SK-N-SH treated with all-trans-retinoic acid at 6 μM for 48 hours (cell line): Measurements from ENCODE around the gene SYNE2.

Source experiments
- ATAC-seq: fragments of 200-7000 bp; cut with Tn5 transposase; 3 replicates; pipeline ENCODE4 v1.9.1; 2020; ENCODE audit warnings: mild to moderate bottlenecking, moderate library complexity
- ARNTL ChIP-seq: fragments of 450-650 bp; formaldehyde crosslinking; IDR thresholded peaks from 2 replicates; pipeline ENCODE4 v1.5.0; 2020; ENCODE audit warnings: low read depth, mild to moderate bottlenecking, moderate library complexity, borderline replicate concordance
- BACH2 ChIP-seq: fragments of 250-450 bp; sonication (Bioruptor Pico); IDR thresholded peaks from 2 replicates; pipeline ENCODE4 v1.9.0; 2021; ENCODE audit warnings: mild to moderate bottlenecking, borderline replicate concordance
- CREB5 ChIP-seq: fragments of 250-450 bp; sonication (Bioruptor Pico); IDR thresholded peaks from 2 replicates; pipeline ENCODE4 v1.5.1; 2020; ENCODE audit warnings: low read depth, mild to moderate bottlenecking, moderate library complexity
- CSDC2 ChIP-seq: fragments of 250-450 bp; sonication (Bioruptor Pico); IDR thresholded peaks from 2 replicates; pipeline ENCODE4 v1.5.0; 2020; ENCODE audit warnings: mild to moderate bottlenecking, moderate library complexity
- ESRRG ChIP-seq: fragments of 250-450 bp; sonication (Bioruptor Pico); IDR thresholded peaks from 2 replicates; pipeline ENCODE4 v1.6.1; 2021; ENCODE audit warnings: mild to moderate bottlenecking
- GLIS3 ChIP-seq: fragments of 250-450 bp; sonication (Bioruptor Pico); IDR thresholded peaks from 2 replicates; pipeline ENCODE4 v1.5.0; 2020; ENCODE audit warnings: mild to moderate bottlenecking, moderate library complexity
- ISL1 ChIP-seq: fragments of 250-450 bp; sonication (Bioruptor Pico); IDR thresholded peaks from 2 replicates; pipeline ENCODE4 v2.1.2; 2022; ENCODE audit warnings: mild to moderate bottlenecking, moderate library complexity
- OSR1 ChIP-seq: fragments of 250-450 bp; sonication (Bioruptor Pico); IDR thresholded peaks from 2 replicates; pipeline ENCODE4 v1.8.0; 2022; ENCODE audit warnings: moderate library complexity, mild to moderate bottlenecking, inconsistent platforms
- PPARA ChIP-seq: fragments of 250-450 bp; sonication (Bioruptor Pico); IDR thresholded peaks from 2 replicates; pipeline ENCODE4 v1.5.0; 2020; ENCODE audit warnings: mild to moderate bottlenecking, borderline replicate concordance
- RARB ChIP-seq: fragments of 250-450 bp; sonication (Bioruptor Pico); IDR thresholded peaks from 2 replicates; pipeline ENCODE4 v1.8.0; 2021; ENCODE audit warnings: mild to moderate bottlenecking, moderate library complexity
- SNAI2 ChIP-seq: fragments of 250-450 bp; sonication (Bioruptor Pico); IDR thresholded peaks from 2 replicates; pipeline ENCODE4 v1.5.0; 2020; ENCODE audit warnings: mild to moderate bottlenecking, moderate library complexity
- TCF4 ChIP-seq: fragments of 250-450 bp; sonication (Bioruptor Pico); IDR thresholded peaks from 2 replicates; pipeline ENCODE4 v1.8.0; 2021; ENCODE audit warnings: mild to moderate bottlenecking, moderate library complexity, borderline replicate concordance
- TOX ChIP-seq: fragments of 250-450 bp; sonication (Bioruptor Pico); IDR thresholded peaks from 2 replicates; pipeline ENCODE4 v1.8.0; 2021; ENCODE audit warnings: mild to moderate bottlenecking, moderate library complexity, borderline replicate concordance
- ZC3H10 ChIP-seq: fragments of 250-450 bp; sonication (Bioruptor Pico); IDR thresholded peaks from 2 replicates; pipeline ENCODE4 v1.5.1; 2021; ENCODE audit warnings: mild to moderate bottlenecking, moderate library complexity
- ZFP3 ChIP-seq: fragments of 250-450 bp; sonication (Bioruptor Pico); IDR thresholded peaks from 2 replicates; pipeline ENCODE4 v1.5.0; 2020; ENCODE audit warnings: mild to moderate bottlenecking, moderate library complexity
- ZFP30 ChIP-seq: fragments of 450-650 bp; formaldehyde crosslinking; IDR thresholded peaks from 2 replicates; pipeline ENCODE4 v1.5.0; 2022; ENCODE audit warnings: mild to moderate bottlenecking, moderate library complexity
- ZNF565 ChIP-seq: fragments of 450-650 bp; formaldehyde crosslinking; conservative IDR thresholded peaks from 2 replicates; pipeline ENCODE4 v1.5.0; 2020; ENCODE audit warnings: low read depth, mild to moderate bottlenecking, moderate library complexity
- ZNF70 ChIP-seq: fragments of 450-650 bp; formaldehyde crosslinking; IDR thresholded peaks from 2 replicates; pipeline ENCODE4 v1.5.0; 2020; ENCODE audit warnings: mild to moderate bottlenecking, moderate library complexity
- ZNF8 ChIP-seq: fragments of 450-650 bp; formaldehyde crosslinking; IDR thresholded peaks from 2 replicates; pipeline ENCODE4 v1.5.0; 2020; ENCODE audit warnings: mild to moderate bottlenecking, moderate library complexity
- TF ChIP-seq, protein P1 (sequence below): fragments of 250-450 bp; sonication (Bioruptor Pico); IDR thresholded peaks from 2 replicates; pipeline ENCODE4 v1.5.1; 2021; ENCODE audit warnings: mild to moderate bottlenecking, moderate library complexity
- TF ChIP-seq, protein P2 (sequence below): fragments of 250-450 bp; sonication (Bioruptor Pico); IDR thresholded peaks from 2 replicates; pipeline ENCODE4 v1.8.0; 2020; ENCODE audit warnings: mild to moderate bottlenecking, moderate library complexity, borderline replicate concordance
- TF ChIP-seq, protein P3 (sequence below): fragments of 250-450 bp; sonication (Bioruptor Pico); IDR thresholded peaks from 2 replicates; pipeline ENCODE4 v1.8.0; 2021; ENCODE audit warnings: low read depth, mild to moderate bottlenecking, moderate library complexity, borderline replicate concordance
- TF ChIP-seq, protein P4 (sequence below): fragments of 250-450 bp; sonication (Bioruptor Pico); IDR thresholded peaks from 2 replicates; pipeline ENCODE4 v1.5.0; 2020; ENCODE audit warnings: mild to moderate bottlenecking, moderate library complexity

SYNE2 gene

DNA sequence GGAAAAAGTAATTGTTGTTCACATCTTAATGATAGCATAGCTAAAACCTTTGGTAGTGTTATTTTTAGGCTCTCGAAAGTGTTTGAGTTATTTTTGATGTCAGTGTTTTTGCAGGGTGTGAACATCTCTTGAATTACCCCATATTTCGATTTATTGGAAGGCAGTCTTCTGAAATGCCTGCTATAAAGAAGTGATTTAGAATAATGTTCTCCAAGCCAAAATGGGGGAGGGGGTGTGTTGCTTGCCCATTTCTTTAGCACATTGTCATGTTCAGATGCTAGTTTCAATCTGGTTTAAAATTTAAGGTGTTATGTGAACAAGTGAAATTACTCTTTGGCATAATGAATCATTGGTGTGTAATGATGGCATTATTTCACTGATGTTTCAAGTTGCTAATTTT is 110.6 kb downstream of the SYNE2 start (continued):
- TF ChIP-seq, protein P1, sequence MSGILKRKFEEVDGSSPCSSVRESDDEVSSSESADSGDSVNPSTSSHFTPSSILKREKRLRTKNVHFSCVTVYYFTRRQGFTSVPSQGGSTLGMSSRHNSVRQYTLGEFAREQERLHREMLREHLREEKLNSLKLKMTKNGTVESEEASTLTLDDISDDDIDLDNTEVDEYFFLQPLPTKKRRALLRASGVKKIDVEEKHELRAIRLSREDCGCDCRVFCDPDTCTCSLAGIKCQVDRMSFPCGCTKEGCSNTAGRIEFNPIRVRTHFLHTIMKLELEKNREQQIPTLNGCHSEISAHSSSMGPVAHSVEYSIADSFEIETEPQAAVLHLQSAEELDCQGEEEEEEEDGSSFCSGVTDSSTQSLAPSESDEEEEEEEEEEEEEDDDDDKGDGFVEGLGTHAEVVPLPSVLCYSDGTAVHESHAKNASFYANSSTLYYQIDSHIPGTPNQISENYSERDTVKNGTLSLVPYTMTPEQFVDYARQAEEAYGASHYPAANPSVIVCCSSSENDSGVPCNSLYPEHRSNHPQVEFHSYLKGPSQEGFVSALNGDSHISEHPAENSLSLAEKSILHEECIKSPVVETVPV: no peak
- TF ChIP-seq ZNF8 (CRISPR knock-in tag): no peak

GRCh38 chr14:63964113-63964512 is 111.3 kb downstream of the SYNE2 start:
- ATAC-seq: no peak
- TF ChIP-seq, protein P2, sequence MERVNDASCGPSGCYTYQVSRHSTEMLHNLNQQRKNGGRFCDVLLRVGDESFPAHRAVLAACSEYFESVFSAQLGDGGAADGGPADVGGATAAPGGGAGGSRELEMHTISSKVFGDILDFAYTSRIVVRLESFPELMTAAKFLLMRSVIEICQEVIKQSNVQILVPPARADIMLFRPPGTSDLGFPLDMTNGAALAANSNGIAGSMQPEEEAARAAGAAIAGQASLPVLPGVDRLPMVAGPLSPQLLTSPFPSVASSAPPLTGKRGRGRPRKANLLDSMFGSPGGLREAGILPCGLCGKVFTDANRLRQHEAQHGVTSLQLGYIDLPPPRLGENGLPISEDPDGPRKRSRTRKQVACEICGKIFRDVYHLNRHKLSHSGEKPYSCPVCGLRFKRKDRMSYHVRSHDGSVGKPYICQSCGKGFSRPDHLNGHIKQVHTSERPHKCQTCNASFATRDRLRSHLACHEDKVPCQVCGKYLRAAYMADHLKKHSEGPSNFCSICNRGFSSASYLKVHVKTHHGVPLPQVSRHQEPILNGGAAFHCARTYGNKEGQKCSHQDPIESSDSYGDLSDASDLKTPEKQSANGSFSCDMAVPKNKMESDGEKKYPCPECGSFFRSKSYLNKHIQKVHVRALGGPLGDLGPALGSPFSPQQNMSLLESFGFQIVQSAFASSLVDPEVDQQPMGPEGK (CRISPR knock-in tag): no peak
- TF ChIP-seq OSR1 (CRISPR knock-in tag) (no peak), ZFP30 (CRISPR knock-in tag) (no peak), ESRRG (CRISPR knock-in tag) (no peak), ZNF565 (CRISPR knock-in tag) (no peak), ARNTL (CRISPR knock-in tag) (no peak), ISL1 (CRISPR knock-in tag) (no peak), PPARA (CRISPR knock-in tag) (no peak), SNAI2 (no peak), ZFP3 (CRISPR knock-in tag) (no peak), ZNF8 (CRISPR knock-in tag) (no peak), TOX (no peak), CSDC2 (no peak), TCF4 (CRISPR knock-in tag) (no peak), ZC3H10 (no peak), RARB (CRISPR knock-in tag) (no peak), GLIS3 (no peak)
- TF ChIP-seq, protein P3, sequence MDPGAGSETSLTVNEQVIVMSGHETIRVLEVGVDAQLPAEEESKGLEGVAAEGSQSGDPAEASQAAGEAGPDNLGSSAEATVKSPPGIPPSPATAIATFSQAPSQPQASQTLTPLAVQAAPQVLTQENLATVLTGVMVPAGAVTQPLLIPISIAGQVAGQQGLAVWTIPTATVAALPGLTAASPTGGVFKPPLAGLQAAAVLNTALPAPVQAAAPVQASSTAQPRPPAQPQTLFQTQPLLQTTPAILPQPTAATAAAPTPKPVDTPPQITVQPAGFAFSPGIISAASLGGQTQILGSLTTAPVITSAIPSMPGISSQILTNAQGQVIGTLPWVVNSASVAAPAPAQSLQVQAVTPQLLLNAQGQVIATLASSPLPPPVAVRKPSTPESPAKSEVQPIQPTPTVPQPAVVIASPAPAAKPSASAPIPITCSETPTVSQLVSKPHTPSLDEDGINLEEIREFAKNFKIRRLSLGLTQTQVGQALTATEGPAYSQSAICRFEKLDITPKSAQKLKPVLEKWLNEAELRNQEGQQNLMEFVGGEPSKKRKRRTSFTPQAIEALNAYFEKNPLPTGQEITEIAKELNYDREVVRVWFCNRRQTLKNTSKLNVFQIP: no peak
- TF ChIP-seq, protein P4, sequence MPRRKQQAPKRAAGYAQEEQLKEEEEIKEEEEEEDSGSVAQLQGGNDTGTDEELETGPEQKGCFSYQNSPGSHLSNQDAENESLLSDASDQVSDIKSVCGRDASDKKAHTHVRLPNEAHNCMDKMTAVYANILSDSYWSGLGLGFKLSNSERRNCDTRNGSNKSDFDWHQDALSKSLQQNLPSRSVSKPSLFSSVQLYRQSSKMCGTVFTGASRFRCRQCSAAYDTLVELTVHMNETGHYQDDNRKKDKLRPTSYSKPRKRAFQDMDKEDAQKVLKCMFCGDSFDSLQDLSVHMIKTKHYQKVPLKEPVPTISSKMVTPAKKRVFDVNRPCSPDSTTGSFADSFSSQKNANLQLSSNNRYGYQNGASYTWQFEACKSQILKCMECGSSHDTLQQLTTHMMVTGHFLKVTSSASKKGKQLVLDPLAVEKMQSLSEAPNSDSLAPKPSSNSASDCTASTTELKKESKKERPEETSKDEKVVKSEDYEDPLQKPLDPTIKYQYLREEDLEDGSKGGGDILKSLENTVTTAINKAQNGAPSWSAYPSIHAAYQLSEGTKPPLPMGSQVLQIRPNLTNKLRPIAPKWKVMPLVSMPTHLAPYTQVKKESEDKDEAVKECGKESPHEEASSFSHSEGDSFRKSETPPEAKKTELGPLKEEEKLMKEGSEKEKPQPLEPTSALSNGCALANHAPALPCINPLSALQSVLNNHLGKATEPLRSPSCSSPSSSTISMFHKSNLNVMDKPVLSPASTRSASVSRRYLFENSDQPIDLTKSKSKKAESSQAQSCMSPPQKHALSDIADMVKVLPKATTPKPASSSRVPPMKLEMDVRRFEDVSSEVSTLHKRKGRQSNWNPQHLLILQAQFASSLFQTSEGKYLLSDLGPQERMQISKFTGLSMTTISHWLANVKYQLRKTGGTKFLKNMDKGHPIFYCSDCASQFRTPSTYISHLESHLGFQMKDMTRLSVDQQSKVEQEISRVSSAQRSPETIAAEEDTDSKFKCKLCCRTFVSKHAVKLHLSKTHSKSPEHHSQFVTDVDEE (CRISPR knock-in tag): no peak
- TF ChIP-seq, protein P1: no peak

- no peak for ATAC-seq
- TF ChIP-seq ISL1 (CRISPR knock-in tag) (no peak), ZNF565 (CRISPR knock-in tag) (no peak), ZFP30 (CRISPR knock-in tag) (no peak), TCF4 (CRISPR knock-in tag) (no peak), ZNF8 (CRISPR knock-in tag) (no peak), ZFP3 (CRISPR knock-in tag) (no peak), RARB (CRISPR knock-in tag) (no peak), CSDC2 (no peak), ARNTL (CRISPR knock-in tag) (no peak), OSR1 (CRISPR knock-in tag) (no peak), ZNF70 (CRISPR knock-in tag) (no peak), GLIS3 (no peak), CREB5 (CRISPR knock-in tag) (no peak), ZC3H10 (no peak), BACH2 (CRISPR knock-in tag) (no peak)
- TF ChIP-seq, protein P4 (CRISPR knock-in tag): no peak
- TF ChIP-seq, protein P1: no peak
These were observed 113.6 kb downstream of the SYNE2 start for GRCh38 chr14:63966407-63966806.
